HL-60/S4 treated with phorbol 12-myristate 13-acetate at 8.2 ng/mL for 4 days and 3 days (cell line): ENCODE results near the gene ZMAT3.
"Not testable (repeated sequence)": the region's sequence is repeated elsewhere in the genome, so short reads cannot be mapped to it uniquely, and the experiment has no call there.

Source experiments
- in situ Hi-C: fragments of 300-500 bp; cut with MboI; formaldehyde crosslinking; loops from 2 replicates; pipeline ENCODE4 v1.15.0; 2022; ENCODE audit warnings: low sequenced_read_pairs

ZMAT3 gene, protein sequence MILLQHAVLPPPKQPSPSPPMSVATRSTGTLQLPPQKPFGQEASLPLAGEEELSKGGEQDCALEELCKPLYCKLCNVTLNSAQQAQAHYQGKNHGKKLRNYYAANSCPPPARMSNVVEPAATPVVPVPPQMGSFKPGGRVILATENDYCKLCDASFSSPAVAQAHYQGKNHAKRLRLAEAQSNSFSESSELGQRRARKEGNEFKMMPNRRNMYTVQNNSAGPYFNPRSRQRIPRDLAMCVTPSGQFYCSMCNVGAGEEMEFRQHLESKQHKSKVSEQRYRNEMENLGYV

DNA sequence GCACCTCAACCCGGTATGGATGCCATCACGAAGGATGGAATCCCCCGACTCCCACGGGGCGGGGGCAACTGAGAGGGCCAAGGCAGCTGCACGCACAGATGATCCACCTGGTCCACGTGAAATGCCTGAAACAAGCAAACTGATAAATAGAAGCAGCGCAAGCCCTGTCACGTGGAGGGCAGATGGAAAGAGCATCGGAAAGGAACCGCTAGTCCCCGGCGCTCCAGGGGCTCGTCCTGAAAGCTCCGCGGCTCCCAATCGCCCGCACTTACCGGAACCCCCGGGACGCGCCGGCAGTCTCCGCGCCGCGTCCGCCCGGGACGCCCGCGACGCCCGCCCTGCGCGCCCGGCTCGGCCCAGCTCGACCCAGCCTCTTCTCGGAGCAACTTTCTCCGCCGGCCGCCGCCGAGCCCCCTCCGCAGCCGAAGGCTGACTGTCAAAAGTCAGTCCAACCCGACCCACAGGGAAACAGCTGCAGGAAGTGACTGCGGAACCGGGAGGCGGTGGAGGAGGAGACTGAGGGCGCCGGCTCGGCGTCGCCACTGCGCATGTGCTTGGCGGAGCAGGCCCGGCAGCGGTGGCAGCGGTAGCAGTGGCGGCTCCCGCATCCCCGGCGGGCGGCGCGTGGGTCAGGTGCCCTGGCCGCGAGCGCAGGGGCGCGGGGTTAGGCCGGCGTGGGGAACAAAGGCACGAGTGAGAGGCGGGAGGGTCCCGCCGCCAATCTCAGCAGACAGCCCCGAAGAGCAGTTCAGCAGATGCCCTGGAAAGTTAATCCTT, at the start of gene ZMAT3:
Gene ZMAT3, minus strand, starts transcription at position 487 of the 777 bp plus-strand sequence. CDS start 4,057 bp downstream, outside the sequence.
- in situ Hi-C loops, result loop anchor here (25.0 kb wide), 1 partner anchor 491 kb away; the partner anchor contains the start of gene ACTL6A

DNA sequence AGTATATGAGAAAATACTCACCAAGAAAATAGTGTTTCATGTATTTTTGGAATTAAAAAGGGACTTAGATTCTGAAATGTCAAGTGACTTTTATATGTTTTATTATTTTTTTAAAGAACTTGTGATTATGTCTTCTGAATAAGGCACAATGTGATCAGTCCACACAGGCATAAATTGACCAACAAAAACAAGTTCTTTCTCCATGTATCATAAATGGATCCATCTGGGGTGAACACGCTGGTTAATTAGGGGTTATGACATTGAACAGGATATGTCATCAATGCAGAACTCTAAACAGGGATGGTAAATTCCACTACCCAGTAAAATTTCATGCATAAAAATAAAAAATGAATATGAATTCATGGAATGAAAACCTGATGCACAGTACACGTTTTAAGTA, 45.2 kb upstream of the ZMAT3 start:
- in situ Hi-C loops, result no loop called here

DNA sequence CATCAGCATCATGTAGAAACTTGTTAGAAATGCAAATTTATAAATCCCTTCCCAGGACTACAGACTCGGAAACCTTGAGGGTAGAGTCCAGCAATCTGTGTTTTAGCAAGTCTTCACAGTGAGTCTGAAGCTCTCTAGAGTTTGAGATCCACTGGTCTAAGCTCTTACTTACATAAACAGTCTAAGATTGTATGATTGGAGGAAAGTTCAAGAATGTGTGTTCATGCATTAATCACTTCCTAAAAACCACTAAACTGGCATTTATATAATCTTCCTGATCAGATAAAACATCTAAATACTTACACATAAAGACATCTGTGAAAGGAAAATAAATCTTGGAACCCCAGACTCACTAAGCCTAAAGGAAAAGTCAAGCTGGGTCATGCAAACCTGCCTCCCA, 43.8 kb upstream of the ZMAT3 start:
- in situ Hi-C loops, result not testable (repeated sequence)

DNA sequence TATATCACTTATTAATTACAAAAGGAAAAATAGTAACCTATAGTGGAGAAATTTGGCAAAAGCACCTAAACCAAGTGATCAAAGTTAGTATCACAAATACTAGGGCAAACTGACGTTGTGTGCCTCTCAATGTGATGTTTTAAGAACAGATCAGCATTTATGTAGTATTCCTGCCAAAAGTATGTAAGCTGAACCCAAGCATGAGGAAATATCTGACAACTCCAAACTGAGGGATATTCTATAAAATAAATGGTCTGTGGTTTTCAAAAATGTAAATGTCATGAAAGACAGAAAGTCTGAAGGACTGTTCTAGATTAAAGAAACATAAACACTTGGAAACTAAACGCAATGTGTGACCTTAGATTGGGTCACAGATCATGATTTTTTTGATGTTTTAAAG, 42.3 kb upstream of the ZMAT3 start:
- in situ Hi-C loops, result no loop called here

DNA sequence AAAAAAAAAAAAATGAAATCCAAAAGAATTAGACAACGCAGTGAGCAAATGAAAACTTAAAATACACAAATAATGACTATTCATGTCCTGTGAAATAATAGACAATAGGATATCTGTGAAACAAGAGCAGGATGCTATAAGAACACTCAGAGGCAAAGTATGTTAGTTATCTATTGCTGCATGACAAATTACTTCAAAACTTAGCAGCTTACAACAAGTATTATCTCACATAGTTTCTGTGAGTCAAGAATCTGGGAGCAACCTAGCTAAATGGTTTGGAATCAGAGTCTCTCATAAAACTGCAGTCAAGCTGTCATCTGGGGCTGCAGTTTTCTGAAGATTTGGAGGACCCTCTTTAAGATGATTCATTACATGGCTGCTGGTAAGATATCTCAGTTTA, 36.5 kb upstream of the ZMAT3 start:
- in situ Hi-C loops, result no loop called here

DNA sequence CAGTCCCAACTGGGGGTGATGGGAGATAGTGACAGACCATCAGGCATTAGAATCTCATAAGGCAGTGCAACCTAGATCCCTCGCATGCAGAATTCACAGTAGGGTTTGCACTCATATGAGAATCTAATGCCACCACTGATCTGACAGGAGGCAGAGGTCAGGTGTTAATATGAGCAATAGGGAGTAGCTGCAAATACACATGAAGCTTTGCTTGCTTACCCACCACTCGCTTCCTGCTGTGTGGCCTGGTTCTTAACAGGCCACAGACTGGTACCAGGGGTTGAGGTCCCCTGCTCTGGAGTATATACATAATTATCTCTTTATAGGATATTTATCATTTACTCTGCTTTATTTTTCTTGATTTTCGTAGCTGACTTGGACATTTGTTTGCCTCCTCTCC, 36.0 kb upstream of the ZMAT3 start:
- in situ Hi-C loops, result no loop called here

DNA sequence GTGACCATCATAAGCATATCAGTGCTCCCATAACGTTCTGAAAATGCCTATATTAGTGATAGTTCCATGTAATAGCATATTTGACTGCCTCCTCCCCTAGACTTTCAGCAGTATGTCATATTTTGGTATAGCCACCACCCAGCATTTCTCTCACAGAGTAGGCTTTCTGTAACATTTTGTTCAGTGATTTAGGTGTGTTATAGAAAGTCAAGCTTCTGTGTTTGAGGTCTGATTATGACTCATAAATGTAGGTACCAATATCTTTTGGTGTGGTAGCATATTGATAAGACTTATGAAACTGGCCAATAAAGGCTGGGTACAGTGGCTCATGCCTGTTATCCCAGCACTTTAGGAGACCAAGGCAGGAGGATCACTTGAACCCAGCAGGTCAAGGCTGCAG, 34.3 kb upstream of the ZMAT3 start:
- in situ Hi-C loops, result no loop called here

DNA sequence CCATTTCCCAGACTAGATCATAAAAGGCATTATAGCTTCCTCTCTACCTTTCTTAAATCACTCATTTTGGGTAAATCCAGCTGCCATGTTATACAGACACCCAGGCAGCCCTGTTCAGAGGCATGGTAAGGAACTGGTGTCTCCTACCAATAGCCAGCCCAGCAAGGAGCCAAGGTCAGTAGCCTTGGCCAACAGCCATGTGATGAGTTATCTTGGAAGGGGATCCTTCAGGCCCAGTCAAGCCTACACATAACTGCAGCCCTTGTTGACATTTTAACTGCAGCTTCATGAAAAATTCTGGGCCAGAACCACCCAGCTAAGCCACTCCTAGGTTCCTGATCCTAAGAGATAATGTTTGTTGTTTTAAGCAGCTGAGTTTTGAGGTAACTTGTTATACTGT, 29.0 kb upstream of the ZMAT3 start:
- in situ Hi-C loops, result no loop called here

DNA sequence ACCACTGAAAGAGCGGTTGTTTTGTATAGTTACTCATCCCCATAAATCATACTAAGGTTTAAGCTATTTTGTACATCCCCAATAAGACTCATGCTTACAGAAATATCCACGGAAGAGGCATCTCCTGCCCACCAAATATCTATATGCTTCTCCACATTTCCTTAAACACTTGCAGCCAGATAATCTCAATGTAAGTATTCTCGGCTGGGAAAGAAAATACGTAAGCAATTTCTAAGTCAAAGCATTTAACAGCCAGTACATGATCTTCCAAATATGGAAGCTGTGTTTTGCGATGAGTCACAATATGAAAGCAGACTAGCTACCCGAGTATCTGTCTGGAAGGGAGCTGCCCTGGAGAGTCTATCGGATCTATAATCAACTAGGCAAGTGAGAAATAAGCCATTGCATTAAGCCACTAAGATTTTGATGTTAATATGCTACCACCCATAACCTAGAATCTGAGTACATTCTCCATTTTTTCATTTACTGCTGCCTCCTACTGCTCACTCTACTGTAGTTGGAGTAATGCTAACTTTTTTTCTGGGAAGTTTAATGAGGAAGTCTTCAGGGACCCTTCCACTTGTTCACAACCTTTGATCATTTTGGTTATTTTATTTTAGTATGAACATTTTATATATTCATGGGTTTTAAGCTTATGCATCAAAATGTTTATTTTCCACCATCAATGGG, 26.9 kb upstream of the ZMAT3 start:
- in situ Hi-C loops, result no loop called here

DNA sequence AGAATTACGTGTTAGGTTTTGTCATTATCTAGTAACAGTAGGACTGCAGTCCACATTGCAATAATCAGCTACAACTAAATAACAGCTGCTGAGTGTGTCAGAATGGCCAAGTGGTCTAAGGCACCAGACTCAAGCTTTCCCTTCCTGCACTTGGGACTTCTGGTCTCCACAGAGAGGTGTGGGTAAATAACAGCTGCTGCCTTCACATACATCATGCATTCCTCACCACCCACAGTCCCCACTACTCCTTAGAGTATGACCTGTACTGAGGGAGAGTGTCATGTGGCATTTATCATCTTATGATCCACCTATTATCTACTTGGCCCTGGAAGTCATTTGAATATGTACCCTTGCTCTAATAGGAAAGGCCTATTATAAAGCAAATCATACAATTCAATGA, 22.2 kb upstream of the ZMAT3 start:
- in situ Hi-C loops, result no loop called here

DNA sequence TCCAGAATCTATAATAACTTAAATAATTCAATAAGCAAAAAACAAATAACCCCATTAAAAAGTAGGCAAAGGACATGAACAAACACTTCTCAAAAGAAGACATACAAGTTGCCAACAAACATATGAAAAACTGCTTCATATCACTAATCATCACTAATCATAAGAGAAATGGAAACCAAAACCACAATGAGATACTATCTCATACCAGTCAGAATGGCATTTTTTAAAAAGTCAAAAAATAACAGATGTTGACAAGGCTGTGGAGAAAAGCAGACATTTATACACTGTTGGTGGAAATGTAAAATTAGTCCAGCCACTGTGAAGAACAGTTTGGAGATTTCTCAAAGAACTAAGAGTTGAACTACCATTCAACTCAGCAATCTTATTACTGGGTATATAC, 19.5 kb upstream of the ZMAT3 start:
- in situ Hi-C loops, result no loop called here

DNA sequence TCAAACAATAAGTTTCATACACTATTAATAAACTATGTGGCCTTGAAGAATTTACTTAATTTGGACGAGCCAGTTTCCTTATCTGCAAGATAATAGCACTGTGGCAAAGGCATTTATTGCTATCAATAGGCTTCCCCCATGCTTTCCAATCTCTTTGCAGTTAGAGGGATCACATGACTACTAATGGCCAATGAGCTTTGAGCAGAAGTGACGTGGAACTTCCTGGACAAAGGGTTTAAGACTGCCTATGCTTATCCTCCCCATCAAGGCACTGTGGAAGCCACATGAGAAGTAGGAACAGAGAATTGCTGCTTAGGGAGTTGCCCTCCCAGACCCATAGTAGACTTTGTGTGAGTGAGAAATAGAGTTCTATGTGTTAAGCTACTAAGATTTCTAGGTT, 16.7 kb upstream of the ZMAT3 start:
- in situ Hi-C loops, result no loop called here

DNA sequence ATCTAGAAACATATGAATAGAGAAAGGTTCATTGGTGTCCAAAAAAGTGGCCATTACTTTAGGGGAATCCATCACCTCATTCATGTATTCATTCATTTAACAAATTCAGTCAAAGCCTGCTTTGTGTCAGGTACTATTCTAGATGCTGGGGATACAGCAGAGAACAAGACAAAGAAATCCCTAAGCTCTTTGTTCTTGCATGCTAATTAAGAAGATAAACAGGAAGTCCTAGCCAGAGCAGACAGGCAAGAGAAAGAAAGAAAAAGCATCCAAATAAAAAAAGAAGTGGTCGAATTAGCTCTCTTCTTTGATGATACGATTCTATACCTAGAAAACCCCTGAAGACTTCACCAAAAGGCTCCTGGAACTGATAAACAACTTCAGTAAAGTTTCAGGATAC, 12.4 kb upstream of the ZMAT3 start:
- in situ Hi-C loops, result no loop called here

DNA sequence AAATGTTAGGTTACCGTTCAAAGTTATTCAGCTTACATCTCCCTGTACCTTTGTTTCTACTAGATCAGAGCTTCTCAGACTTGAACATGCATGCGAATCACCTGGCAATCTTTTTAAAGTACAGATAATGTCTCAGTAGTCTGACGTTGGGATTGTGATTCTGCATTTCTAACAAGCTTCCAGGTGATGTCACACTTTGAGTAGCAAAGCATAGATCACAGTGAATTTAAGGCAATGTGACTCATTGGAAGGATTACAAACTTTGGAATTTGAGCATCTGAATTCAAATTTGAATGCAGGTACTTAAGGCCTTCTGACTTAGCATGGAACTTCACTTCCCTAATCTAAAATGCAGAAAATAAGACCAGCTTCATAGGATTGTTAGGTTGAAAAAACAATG, 10.8 kb upstream of the ZMAT3 start:
- in situ Hi-C loops, result no loop called here

DNA sequence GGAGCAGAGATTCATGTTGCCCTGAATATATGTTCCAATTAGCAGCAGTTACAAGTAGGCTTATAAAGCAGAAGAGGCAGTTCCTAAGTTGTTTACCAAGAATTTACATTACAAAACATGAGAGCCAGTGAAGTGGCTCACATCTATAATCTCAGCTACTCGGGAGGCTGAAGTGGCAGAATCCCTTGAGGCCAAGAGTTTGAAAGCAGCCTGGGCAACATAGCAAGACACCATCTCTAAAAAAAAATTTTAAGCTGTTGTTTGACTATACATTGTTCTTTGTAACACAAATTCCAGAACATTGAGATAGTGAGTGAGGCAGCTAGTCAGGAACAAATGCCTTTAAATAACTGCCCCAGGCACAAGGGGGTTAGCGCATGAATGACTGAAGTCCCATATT, 10.3 kb upstream of the ZMAT3 start:
- in situ Hi-C loops, result no loop called here

DNA sequence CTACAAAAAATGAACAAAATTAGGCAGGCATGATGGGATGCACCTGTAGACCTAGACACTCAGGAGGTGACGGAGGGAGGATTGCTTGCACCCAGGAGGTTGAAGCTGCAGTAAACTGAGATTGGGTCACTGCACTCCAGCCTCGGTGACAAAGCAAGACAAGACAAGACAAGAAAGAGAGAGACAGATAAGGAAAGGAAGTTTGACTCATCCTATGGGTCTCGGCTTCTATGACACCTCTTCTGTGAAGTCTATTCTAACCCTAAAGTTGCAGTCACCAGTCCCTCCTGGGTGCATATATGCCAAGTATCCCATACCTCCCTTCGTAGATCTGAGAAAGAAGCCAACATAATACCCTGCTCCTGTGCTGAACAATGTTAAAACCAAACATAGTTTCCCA, 7.9 kb upstream of the ZMAT3 start:
- in situ Hi-C loops, result no loop called here

DNA sequence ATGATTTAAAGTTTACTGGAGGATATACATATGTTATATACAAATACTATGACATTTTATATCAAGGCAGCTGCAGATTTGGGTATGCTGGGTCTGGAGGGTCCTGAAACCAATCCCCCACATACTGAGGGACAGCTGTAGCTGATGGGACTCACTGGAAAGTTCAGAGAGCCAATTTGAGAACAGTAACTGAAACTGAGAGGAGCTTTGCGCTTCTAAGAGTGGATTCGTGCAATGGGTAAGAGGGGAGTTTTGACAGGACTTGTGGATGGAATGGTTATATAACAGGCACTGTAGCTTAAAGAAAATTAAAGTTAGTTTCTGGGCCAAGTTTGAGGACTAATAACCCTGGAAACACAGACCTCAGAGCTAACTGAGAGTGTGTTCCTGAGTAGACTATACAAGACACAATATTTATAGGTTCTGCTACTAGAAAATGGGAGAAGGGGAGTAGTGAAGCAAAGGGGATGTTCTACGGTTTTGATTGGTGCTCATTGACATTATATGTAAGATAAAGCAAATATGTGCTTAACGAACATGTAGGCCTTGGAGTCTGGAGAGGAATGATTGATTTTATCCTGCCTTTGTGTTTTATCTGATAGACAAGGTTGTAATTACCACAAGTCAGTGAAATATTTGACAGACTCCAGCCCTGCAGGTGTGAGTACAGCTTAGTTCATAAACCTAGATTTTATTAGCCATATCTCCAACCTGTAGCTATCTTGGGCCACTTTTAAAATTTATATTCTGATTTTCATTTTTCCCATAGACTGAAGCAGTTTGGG, 4.8 kb upstream of the ZMAT3 start:
- in situ Hi-C loops, result no loop called here

DNA sequence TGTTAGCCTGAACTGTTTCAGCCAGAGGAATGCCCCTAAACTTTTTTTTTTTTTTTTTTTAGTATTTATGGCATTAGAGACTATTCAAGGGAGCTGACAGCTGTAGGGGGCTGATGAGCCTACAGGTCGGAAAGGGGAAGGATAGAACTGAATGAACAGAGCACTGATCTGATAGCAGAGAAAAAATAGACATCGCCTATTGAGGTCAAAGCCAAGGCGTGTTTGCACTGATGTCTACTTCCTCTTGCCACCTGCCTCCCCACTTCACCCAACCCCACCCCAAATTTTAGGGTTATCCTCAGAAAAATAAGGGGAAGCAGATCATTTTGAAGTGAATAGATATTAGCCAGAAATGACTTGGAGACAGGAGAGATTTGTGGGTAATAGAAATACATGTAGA, 3.0 kb upstream of the ZMAT3 start:
- in situ Hi-C loops, result loop anchor here (25.0 kb wide), 1 partner anchor 488 kb away; the partner anchor contains the start of gene ACTL6A

DNA sequence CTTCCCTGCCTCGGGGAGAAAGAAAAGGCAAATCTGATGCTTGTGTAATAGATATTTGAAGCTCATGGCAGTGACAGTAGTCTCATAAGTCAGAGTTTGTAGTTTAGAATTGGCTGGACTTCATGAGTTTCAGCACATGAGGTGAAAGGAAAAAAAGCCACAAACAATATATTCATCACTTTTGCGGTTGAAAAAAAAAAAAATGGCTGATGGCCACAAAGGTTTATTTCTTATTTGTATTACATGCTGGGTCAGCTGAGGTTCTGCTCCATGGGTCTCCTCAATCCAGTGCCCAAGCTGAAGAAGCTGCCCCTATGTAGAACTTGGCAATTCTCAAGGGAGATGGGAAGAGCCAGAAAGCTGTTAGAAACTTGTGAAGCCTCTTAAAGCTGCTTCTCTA, 2.2 kb upstream of the ZMAT3 start:
- in situ Hi-C loops, result loop anchor here (25.0 kb wide), 1 partner anchor 488 kb away; the partner anchor contains the start of gene ACTL6A

DNA sequence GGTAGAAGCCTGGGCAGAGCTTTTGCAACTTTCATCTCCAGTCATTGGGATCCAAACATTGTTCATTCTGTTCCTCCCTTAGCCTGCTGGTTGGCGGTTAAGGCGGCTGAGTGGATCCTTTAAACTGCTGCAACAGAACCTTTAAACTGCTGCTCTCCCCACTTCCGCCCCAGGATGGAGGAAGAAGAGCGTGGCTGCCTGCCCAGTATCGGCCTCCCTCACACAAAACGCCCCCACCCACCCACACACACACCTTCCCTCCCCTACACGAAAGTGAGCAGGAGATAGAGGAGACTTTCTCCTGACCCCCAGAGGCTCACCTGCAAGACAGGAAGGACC, 460 bp upstream of the ZMAT3 start:
- in situ Hi-C loops, result loop anchor here (25.0 kb wide), 1 partner anchor 490 kb away; the partner anchor contains the start of gene ACTL6A

DNA sequence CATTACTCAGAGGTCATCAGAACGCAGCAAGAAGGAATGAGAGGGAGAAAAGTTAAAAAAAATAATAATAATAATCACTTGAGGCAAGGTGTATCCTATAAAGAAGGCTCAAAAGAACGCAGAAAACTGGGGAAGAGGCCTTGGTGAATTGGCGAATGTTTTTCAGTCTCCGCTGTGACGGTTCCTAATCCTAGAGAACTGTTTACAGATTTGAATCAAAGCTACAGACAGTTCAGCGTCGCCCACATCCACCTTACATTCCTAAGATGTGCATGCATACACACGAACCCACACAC, 634 bp downstream of the ZMAT3 start:
- in situ Hi-C loops, result loop anchor here (25.0 kb wide), 1 partner anchor 491 kb away; the partner anchor contains the start of gene ACTL6A
